Fibroblast of lung (primary cell): ENCODE data around the gene MYO18B.

Source experiments
- EZH2 ChIP-seq: IDR thresholded peaks from 2 replicates; pipeline ENCODE4 v1.5.1; 2012; ENCODE audit warnings: low read length, control low read depth, mild to moderate bottlenecking; ENCODE audit errors: missing control alignments
- TF ChIP-seq, protein P1 (sequence below), 2 donors: IDR thresholded peaks in 1 of 2; conservative IDR thresholded peaks in 1 of 2; 1 replicate in 1 of 2; 2 replicates in 1 of 2; pipeline ENCODE4 v1.5.1; 2011 to 2012; ENCODE audit warnings: low read length in 2 of 2, control low read depth in 1 of 2, inconsistent platforms in 1 of 2, low read depth in 1 of 2, mild to moderate bottlenecking in 1 of 2

DNA sequence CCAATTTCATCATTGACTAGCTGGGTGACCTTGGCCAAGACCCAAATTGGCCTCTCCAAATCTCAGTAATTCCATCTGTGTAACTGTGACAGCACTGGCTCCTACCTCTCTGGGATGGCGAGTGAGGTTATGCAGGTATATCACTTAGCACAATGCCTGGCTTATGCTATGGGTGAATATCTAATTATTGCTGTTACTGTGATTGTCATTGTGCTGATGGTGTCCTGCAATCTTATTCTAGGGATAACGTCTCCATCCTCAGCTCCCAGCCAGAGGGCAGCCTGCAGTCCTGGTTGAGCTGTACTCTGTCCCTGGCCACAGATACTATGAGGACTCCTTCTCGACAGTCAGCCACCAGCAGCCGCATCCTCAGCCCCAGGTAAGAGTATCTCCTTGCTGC is 262.5 kb downstream of the MYO18B start:
- TF ChIP-seq, protein P1, sequence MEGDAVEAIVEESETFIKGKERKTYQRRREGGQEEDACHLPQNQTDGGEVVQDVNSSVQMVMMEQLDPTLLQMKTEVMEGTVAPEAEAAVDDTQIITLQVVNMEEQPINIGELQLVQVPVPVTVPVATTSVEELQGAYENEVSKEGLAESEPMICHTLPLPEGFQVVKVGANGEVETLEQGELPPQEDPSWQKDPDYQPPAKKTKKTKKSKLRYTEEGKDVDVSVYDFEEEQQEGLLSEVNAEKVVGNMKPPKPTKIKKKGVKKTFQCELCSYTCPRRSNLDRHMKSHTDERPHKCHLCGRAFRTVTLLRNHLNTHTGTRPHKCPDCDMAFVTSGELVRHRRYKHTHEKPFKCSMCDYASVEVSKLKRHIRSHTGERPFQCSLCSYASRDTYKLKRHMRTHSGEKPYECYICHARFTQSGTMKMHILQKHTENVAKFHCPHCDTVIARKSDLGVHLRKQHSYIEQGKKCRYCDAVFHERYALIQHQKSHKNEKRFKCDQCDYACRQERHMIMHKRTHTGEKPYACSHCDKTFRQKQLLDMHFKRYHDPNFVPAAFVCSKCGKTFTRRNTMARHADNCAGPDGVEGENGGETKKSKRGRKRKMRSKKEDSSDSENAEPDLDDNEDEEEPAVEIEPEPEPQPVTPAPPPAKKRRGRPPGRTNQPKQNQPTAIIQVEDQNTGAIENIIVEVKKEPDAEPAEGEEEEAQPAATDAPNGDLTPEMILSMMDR (conservative IDR thresholded peaks at IDR 0.05 in 1 of 2, IDR thresholded peaks at IDR 0.05 in 1 of 2; ENCODE audit: low read depth in 1 of 2, low read length in 2 of 2): no peak
- TF ChIP-seq EZH2: no peak
